ENCODE results near the gene PANX2.
A peak's percentile ranks its signal among the peaks of the same experiment; 100 is the strongest.

The PANX2 gene

GRCh38 chr22:50184004-50184901 is 13.7 kb downstream of the PANX2 start:
- DNase-seq, result no peak

DNA sequence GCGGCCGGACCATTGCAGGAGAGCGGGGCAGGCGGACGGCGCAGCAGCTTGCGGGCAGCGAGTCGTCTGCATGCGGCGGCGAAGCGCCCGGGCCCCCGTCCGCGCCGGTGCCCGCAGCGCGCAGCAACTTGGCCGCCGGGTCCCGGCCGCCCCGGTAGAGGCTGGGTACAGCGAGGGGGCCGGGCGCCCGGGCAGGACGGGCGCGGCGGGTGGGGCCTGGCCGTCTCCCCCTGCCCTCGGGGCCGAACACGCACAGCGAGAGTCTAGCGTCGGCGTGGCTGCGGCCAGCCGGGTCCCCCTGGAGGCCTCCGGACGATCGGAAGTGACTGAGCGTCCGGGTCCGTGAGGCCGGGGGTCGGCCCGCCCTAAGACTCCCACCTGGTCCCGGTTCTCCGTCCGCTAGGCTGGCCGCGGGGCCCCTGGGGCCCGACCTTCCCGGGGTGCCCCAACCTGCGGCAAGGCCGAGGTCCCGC is 14.4 kb downstream of the PANX2 start:
- DNase-seq, result no peak

- peak; percentile 74 for DNase-seq
These were observed 15.0 kb downstream of the PANX2 start, which contains the start of gene TRABD for GRCh38 chr22:50185375-50186087. TRABD (plus strand) TSS chr22:50185913; CDS start chr22:50193061, 7,148 bp downstream.

- DNase-seq, result no peak
These were observed 15.7 kb downstream of the PANX2 start for GRCh38 chr22:50186181-50186714.

DNA sequence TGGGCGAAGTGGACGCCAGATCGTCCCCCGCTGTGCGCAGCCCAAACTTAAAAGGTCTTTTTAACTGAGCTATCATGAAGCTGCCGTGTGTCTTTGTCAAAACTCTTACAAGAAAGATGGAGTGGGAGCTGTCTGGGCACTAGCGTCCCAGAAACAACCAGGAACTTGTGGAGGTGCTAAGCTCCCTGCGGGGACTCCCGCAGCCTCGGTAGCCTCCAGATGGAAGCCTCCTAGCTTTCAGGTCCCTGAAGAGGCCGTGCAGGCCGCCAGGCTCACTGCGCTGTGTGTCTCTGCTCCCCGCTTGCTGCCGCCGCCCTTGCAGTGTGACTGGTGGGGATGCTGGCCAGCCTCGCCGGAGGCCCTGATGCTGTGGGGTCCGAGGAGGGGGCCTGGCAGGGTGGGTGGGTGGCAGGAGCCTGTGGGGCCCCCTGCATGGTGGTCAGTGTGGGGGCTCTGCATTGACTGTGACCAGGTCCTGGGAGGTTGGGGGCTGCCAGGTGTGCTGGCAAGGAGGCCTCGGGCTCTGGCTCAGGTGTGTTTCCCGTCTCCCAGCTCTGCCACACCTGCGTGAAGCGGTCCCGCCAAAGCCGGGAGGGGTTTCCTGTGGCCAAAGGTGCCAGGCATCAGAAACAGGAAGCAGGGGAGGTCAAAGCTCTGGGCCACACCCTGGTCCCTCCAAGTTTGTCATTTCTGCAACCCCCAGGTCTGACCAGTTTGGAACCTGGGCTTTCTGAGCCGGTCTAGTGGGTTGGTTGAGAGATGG is 16.4 kb downstream of the PANX2 start:
- no peak for DNase-seq

- no peak for DNase-seq
These were observed 17.8 kb downstream of the PANX2 start for GRCh38 chr22:50188356-50188755.

DNA sequence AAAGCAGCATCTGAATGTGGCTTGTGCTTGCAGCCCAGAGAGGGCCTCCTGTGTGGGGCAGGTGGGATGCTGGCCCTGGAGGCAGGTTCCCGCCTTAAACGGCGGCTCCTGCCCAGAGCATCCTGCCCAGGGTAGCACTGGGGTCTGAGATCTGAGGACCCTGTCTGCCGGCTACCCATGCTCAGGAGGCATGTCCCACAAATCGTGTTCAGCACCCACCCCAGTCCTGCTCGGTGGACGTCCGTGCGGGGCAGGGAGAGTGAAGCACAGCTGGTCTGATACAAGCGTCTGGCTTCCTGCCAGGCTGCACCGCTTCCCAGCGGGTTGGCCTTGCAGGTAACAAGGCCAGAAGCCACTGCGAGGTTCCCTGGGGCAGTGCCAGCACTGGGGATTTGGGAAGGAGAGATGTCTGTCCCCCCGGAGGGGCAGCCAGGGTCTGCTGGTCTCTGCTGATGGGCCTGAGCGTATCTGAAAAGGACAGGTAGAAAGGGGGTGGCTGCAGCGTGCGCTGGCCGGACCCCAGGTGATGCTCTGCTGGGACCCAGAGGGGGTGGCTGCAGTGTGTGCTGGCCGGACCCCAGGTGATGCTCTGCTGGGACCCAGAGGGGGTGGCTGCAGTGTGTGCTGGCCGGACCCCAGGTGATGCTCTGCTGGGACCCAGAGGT is 18.8 kb downstream of the PANX2 start:
- DNase-seq, result no peak

GRCh38 chr22:50189849-50190181 is 19.3 kb downstream of the PANX2 start:
- DNase-seq, result no peak

DNA sequence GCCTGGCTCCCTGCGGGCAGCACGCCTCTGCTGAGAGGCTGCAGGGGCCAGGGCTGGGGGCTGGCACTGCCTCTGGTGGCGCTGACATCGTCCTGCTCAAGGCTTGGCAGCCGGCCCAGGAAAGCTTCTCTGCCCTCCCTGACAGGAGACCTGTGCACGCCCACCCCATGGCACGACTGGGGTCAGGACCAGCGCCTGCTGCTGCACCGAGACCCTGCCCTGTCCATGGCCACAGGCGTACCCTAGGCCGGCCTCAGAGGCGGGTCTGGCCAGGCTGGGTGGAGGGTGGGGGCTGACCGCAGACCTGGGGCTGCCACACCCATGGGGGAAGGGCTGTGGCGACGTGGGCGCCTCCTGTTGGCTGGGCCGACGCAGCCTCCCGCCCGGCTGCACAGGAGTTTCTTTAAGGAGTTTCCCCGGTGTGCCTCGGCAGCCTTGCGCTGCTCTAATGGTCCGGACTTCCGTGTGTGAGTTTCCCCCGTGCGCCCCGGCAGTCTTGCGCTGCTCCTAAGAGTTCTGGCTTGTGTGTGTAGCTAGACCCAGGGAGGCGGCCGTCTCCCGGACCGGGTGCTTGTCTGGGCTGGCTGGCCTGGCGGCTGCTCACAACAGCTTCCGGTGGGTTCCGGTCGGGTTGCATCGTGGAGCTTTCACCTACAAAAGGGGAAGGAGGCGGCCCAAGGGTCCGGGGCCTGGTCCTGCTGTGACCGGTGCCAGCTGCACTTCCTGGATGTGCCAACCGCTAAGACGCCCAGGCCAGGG is 19.8 kb downstream of the PANX2 start:
- DNase-seq, result peak; percentile 73

- DNase-seq, result no peak
These were observed 20.6 kb downstream of the PANX2 start for GRCh38 chr22:50190941-50191741.

DNA sequence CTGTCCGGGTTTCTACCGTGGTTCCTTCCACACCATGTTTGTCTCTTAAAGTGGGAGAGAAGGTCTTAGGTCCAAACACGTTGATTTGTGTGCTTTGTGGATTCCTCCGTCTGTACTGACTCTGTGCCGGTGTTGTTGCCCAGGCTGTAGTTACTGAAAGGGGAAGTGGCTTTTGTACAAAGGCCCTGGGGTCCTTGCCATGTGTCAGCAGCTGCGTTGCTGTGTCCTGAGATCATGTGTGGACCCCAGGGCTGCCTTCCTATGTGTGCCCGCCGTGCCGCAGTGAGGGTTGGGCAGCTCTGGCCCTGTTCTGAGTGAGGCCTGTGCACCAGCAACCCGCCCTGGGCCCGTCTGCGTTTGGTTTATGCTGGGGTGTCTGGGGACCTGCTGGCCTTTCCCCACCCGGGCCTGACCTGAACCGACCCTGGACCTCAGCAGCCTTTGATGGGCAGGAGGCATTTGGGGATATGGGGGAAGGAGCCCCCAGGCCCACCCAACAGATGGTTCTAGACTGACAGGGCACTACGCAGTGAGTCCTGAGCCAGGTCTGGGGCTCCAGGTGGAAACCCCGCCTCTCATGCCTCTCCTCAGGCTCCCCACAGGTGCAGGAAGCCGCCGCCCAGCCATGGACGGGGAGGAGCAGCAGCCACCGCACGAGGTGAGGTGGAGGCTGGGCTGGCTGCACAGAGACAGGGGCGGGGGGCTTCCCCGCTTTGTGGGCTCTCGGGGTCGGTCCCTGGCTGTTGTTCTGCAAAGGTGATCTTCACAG is 22.1 kb downstream of the PANX2 start:
- no peak for DNase-seq

DNA sequence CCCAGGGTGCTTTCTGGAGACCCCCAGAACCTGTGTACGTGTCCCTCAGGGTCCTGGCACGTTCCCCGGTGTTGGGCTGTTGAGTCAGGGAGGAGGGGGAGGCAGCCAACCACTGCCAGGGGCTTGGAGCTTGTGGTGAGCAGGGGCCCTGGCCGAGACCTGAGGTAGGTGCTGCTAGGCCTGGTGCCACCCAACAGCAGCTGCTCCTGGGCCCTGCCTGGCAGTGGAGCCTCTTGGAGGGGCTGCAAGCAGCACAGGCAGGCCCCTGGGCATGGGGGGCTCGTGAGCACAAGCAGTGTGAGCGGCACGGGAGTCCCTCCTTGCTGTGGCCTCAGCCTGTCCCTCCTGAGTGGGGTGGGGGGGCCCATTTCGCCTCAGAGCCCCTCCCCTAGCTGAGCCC is 23.1 kb downstream of the PANX2 start:
- DNase-seq, result no peak

- no peak for DNase-seq
These were observed 23.7 kb downstream of the PANX2 start for GRCh38 chr22:50194037-50194805.

DNA sequence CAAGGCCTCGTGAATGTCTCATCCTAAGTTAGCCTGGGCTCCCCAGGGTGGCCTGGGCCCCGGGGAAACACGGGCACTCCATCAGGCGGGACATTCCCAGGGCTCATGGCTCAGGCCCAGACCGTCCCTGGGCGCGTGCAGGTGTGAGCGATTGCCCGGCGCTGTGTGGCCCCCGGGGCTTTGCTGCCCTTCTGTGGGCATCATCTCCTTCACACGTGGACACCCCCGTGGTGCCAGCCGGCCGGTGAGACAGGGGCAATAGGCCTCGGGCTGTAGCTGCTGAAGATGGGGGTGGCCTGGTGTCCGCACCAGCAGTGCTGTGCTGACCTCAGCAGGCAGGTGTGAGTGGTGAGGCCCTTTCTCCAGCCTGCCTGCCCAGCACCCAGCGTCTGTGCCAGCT is 25.7 kb downstream of the PANX2 start:
- DNase-seq, result no peak

- DNase-seq, result no peak
These were observed 26.7 kb downstream of the PANX2 start for GRCh38 chr22:50197000-50197800.

DNA sequence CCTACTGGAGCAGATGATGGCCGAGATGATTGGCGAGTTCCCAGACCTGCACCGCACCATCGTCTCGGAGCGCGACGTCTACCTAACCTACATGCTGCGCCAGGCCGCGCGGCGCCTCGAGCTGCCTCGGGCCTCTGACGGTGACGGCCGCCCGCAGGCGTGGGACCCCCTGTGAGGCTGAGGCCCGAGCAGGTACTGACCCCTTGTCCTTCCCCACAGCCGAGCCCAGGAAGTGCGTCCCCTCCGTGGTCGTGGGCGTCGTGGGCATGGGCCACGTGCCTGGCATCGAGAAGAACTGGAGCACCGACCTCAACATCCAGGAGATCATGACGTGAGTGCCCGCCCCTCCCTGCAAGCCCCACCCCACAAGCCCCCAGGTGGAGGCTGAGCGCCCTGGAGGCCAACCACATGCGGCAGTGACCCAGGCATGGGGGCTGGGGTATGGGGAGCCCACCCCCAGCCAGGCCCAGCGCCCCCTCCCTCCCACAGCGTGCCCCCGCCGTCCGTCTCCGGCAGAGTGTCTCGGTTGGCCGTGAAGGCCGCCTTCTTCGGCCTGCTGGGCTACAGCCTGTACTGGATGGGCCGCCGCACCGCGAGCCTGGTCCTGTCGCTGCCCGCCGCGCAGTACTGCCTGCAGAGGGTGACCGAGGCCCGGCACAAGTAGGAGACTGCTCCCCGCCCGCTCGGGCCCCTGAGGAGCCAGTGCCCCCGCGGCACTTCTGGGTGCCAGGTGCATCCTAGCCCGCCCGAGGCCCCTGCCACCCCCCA is 27.5 kb downstream of the PANX2 start:
- no peak for DNase-seq

DNA sequence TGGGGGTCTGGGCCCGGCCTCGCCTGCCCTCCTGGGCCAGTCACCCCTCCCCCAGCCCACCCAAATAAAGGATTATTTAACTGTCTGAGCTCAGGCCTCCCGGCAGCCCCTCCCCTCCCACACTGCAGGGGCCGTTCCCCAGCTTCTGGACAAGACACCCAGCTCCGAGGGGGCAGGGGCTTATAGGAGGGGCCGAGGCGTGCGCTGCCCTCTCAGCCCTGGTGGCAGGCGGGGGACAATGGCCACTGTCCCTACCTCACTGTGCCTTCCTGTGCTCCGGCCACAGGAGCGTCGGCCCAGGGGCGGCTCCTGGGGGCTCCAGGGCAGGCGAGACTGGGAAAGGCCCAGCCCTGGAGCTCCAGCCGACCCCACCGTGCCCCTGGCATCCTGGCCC is 28.1 kb downstream of the PANX2 start:
- DNase-seq, result no peak
